K562 (cell line): ENCODE results near the gene DCUN1D4. TPM values are rescaled to one million over a fixed set of nuclear protein-coding genes. Genes with fewer than 3 reads are reported as not detected.

ENCODE experiments used
- ARHGAP35 ChIP-seq: fragments of 450-650 bp; IDR thresholded peaks from 2 replicates; pipeline ENCODE4 v1.6.1; 2018; ENCODE audit not compliant: partially characterized antibody
- CBFA2T3 ChIP-seq: fragments of 450-650 bp; IDR thresholded peaks from 2 replicates; pipeline ENCODE4 v1.6.1; 2017
- FOXA1 ChIP-seq: fragments of 450-650 bp; IDR thresholded peaks from 2 replicates; pipeline ENCODE4 v1.6.1; 2016; ENCODE audit warnings: mild to moderate bottlenecking, borderline replicate concordance
- FOXJ3 ChIP-seq: sonication (generic); formaldehyde crosslinking; IDR thresholded peaks from 2 replicates; pipeline ENCODE4 v1.4.0; 2020; ENCODE audit warnings: mild to moderate bottlenecking, missing genetic modification reagents
- FUS ChIP-seq: fragments of 200-400 bp; formaldehyde crosslinking; optimal IDR thresholded peaks from 2 replicates; pipeline ENCODE3; 2017; ENCODE audit warnings: low read depth, low read length
- MCM3 ChIP-seq: fragments of 450-650 bp; IDR thresholded peaks from 2 replicates; pipeline ENCODE4 v1.6.1; 2016
- PURB ChIP-seq: sonication (generic); formaldehyde crosslinking; IDR thresholded peaks from 2 replicates; pipeline ENCODE4 v1.9.0; 2021; ENCODE audit warnings: low read depth, mild to moderate bottlenecking, missing genetic modification reagents
- RFX5 ChIP-seq: IDR thresholded peaks from 2 replicates; pipeline ENCODE4 v1.6.1; 2011; ENCODE audit warnings: low read depth, mild to moderate bottlenecking, improper control_type of control experiment, low read length
- RHOXF2B ChIP-seq: fragments of 250-450 bp; sonication (Bioruptor Pico); conservative IDR thresholded peaks from 2 replicates; pipeline ENCODE4 v1.5.1; 2021
- SAP30 ChIP-seq: fragments of 200-600 bp; sonication (generic); IDR thresholded peaks from 2 replicates; pipeline ENCODE4 v1.6.1; 2012; ENCODE audit warnings: borderline replicate concordance, low read depth, mild to moderate bottlenecking, moderate library complexity, low read length, control low read depth, inconsistent platforms; ENCODE audit not compliant: insufficient read depth, poor library complexity, severe bottlenecking
- TFAM ChIP-seq: fragments of 250-450 bp; sonication (Bioruptor Pico); conservative IDR thresholded peaks from 2 replicates; pipeline ENCODE4 v1.5.0; 2021; ENCODE audit warnings: mild to moderate bottlenecking, moderate library complexity
- ZKSCAN8 ChIP-seq: fragments of 200-800 bp; sonication (Bioruptor generic); IDR thresholded peaks from 2 replicates; pipeline ENCODE4 v1.6.1; 2016; ENCODE audit warnings: missing genetic modification characterization, missing compliant biosample characterization
- ZNF24 ChIP-seq: fragments of 450-650 bp; IDR thresholded peaks from 2 replicates; pipeline ENCODE4 v1.6.1; 2016
- polyA plus RNA-seq, 8 experiments: library from polyadenylated mRNA; depleted of rRNA in 4 of 8; stranded (reverse) in 5 of 8; unstranded in 3 of 8; fragments of >200 nt; fragmentation: Nextera tagmentation in 2 of 8; fragmentation: Illumina TruSeq in 1 of 8; extraction: Ambion mirVana in 2 of 8; extraction: Trizol in 1 of 8; gene quantifications; 2 replicates each; pipeline versions ENCODE4 v1.2.1 to v1.2.3, GENCODE V29; 2011 to 2014; ENCODE audit warnings: inconsistent platforms in 1 of 8, missing spikeins in 1 of 8
- total RNA-seq, 7 experiments: library from RNA; depleted of rRNA in 6 of 7; stranded (reverse); fragments of >200 nt in 6 of 7; fragmentation: Illumina TruSeq in 2 of 7; extraction: Trizol in 2 of 7; gene quantifications; 2 replicates each; pipeline versions ENCODE4 v1.2.1 to v1.2.3, GENCODE V29; 2011 to 2021; ENCODE audit warnings: low replicate concordance in 1 of 7
- TF ChIP-seq, protein P1 (sequence below): fragments of 450-650 bp; IDR thresholded peaks from 2 replicates; pipeline ENCODE4 v1.7.0; 2016; ENCODE audit warnings: borderline replicate concordance
- TF ChIP-seq, protein P2 (sequence below): fragments of 200-800 bp; sonication (Bioruptor generic); IDR thresholded peaks from 2 replicates; pipeline ENCODE4 v1.6.1; 2016; ENCODE audit warnings: missing genetic modification characterization, missing compliant biosample characterization
- TF ChIP-seq, protein P3 (sequence below): sonication (generic); formaldehyde crosslinking; IDR thresholded peaks from 2 replicates; pipeline ENCODE4 v1.8.0; 2023; ENCODE audit warnings: missing genetic modification reagents, mild to moderate bottlenecking, borderline replicate concordance

The DCUN1D4 gene
- total and polyA plus RNA-seq, 9 of the 15 experiments (the other 6 are each of a cell fraction or from before 2014, with no cell fraction given) = 15.1 to 73.5 (median 23.0) TPM

- TF ChIP-seq RFX5 = no peak
- no peak for TF ChIP-seq FUS
- TF ChIP-seq MCM3 = no peak
- TF ChIP-seq, protein P1, sequence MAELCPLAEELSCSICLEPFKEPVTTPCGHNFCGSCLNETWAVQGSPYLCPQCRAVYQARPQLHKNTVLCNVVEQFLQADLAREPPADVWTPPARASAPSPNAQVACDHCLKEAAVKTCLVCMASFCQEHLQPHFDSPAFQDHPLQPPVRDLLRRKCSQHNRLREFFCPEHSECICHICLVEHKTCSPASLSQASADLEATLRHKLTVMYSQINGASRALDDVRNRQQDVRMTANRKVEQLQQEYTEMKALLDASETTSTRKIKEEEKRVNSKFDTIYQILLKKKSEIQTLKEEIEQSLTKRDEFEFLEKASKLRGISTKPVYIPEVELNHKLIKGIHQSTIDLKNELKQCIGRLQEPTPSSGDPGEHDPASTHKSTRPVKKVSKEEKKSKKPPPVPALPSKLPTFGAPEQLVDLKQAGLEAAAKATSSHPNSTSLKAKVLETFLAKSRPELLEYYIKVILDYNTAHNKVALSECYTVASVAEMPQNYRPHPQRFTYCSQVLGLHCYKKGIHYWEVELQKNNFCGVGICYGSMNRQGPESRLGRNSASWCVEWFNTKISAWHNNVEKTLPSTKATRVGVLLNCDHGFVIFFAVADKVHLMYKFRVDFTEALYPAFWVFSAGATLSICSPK = no peak
- no peak for TF ChIP-seq TFAM (CRISPR knock-in tag)
- TF ChIP-seq ZNF24 = no peak
- no peak for TF ChIP-seq SAP30
- TF ChIP-seq, protein P2, sequence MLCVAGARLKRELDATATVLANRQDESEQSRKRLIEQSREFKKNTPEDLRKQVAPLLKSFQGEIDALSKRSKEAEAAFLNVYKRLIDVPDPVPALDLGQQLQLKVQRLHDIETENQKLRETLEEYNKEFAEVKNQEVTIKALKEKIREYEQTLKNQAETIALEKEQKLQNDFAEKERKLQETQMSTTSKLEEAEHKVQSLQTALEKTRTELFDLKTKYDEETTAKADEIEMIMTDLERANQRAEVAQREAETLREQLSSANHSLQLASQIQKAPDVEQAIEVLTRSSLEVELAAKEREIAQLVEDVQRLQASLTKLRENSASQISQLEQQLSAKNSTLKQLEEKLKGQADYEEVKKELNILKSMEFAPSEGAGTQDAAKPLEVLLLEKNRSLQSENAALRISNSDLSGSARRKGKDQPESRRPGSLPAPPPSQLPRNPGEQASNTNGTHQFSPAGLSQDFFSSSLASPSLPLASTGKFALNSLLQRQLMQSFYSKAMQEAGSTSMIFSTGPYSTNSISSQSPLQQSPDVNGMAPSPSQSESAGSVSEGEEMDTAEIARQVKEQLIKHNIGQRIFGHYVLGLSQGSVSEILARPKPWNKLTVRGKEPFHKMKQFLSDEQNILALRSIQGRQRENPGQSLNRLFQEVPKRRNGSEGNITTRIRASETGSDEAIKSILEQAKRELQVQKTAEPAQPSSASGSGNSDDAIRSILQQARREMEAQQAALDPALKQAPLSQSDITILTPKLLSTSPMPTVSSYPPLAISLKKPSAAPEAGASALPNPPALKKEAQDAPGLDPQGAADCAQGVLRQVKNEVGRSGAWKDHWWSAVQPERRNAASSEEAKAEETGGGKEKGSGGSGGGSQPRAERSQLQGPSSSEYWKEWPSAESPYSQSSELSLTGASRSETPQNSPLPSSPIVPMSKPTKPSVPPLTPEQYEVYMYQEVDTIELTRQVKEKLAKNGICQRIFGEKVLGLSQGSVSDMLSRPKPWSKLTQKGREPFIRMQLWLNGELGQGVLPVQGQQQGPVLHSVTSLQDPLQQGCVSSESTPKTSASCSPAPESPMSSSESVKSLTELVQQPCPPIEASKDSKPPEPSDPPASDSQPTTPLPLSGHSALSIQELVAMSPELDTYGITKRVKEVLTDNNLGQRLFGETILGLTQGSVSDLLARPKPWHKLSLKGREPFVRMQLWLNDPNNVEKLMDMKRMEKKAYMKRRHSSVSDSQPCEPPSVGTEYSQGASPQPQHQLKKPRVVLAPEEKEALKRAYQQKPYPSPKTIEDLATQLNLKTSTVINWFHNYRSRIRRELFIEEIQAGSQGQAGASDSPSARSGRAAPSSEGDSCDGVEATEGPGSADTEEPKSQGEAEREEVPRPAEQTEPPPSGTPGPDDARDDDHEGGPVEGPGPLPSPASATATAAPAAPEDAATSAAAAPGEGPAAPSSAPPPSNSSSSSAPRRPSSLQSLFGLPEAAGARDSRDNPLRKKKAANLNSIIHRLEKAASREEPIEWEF (CRISPR knock-in tag) = no peak
- TF ChIP-seq ARHGAP35 = no peak
- no peak for TF ChIP-seq FOXA1
- no peak for TF ChIP-seq RHOXF2B (CRISPR knock-in tag)
- TF ChIP-seq FOXJ3 (CRISPR knock-in tag) = no peak
- no peak for TF ChIP-seq CBFA2T3
- TF ChIP-seq, protein P3, sequence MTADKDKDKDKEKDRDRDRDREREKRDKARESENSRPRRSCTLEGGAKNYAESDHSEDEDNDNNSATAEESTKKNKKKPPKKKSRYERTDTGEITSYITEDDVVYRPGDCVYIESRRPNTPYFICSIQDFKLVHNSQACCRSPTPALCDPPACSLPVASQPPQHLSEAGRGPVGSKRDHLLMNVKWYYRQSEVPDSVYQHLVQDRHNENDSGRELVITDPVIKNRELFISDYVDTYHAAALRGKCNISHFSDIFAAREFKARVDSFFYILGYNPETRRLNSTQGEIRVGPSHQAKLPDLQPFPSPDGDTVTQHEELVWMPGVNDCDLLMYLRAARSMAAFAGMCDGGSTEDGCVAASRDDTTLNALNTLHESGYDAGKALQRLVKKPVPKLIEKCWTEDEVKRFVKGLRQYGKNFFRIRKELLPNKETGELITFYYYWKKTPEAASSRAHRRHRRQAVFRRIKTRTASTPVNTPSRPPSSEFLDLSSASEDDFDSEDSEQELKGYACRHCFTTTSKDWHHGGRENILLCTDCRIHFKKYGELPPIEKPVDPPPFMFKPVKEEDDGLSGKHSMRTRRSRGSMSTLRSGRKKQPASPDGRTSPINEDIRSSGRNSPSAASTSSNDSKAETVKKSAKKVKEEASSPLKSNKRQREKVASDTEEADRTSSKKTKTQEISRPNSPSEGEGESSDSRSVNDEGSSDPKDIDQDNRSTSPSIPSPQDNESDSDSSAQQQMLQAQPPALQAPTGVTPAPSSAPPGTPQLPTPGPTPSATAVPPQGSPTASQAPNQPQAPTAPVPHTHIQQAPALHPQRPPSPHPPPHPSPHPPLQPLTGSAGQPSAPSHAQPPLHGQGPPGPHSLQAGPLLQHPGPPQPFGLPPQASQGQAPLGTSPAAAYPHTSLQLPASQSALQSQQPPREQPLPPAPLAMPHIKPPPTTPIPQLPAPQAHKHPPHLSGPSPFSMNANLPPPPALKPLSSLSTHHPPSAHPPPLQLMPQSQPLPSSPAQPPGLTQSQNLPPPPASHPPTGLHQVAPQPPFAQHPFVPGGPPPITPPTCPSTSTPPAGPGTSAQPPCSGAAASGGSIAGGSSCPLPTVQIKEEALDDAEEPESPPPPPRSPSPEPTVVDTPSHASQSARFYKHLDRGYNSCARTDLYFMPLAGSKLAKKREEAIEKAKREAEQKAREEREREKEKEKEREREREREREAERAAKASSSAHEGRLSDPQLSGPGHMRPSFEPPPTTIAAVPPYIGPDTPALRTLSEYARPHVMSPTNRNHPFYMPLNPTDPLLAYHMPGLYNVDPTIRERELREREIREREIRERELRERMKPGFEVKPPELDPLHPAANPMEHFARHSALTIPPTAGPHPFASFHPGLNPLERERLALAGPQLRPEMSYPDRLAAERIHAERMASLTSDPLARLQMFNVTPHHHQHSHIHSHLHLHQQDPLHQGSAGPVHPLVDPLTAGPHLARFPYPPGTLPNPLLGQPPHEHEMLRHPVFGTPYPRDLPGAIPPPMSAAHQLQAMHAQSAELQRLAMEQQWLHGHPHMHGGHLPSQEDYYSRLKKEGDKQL = no peak
- no peak for TF ChIP-seq PURB (CRISPR knock-in tag)
- TF ChIP-seq ZKSCAN8 (CRISPR knock-in tag) = no peak
These were observed at the start of gene DCUN1D4 (continued) for GRCh38 chr4:51842554-51843308.
